Mesendoderm (in vitro differentiated cells): Measurements from ENCODE around the gene PPP1R9A.
A peak's percentile ranks its signal among the peaks of the same experiment; 100 is the strongest.

Experiments
- DNase-seq: peaks from one replicate; pipeline ENCODE4 v3.0.0; 2013
- H2AK5ac ChIP-seq: 2 replicates; pipeline ENCODE4 v1.6.1; 2013; ENCODE audit warnings: low read length, inconsistent platforms
- H2BK120ac ChIP-seq: 2 replicates; pipeline ENCODE4 v1.6.1; 2013; ENCODE audit warnings: low read depth, mild to moderate bottlenecking, low read length, moderate library complexity, mixed read lengths
- H2BK15ac ChIP-seq: replicated peaks from 2 replicates; pipeline ENCODE4 v1.6.1; 2013; ENCODE audit warnings: low read depth, mild to moderate bottlenecking, moderate library complexity
- H2BK5ac ChIP-seq: 2 replicates; pipeline ENCODE4 v1.6.1; 2013; ENCODE audit warnings: low read length, inconsistent platforms
- H3K18ac ChIP-seq: 2 replicates; pipeline ENCODE4 v1.6.1; 2013; ENCODE audit warnings: mild to moderate bottlenecking, low read length, mixed read lengths
- H3K23ac ChIP-seq: one replicate; pipeline ENCODE4 v1.6.1; 2013; ENCODE audit warnings: low read length
- H3K27ac ChIP-seq: 2 replicates; pipeline ENCODE4 v1.5.1; 2013; ENCODE audit warnings: low read depth, mild to moderate bottlenecking, inconsistent platforms, low read length, moderate library complexity
- H3K27me3 ChIP-seq: 2 replicates; pipeline ENCODE4 v1.6.1; 2013; ENCODE audit warnings: low read length, control low read depth, mild to moderate bottlenecking, inconsistent platforms; ENCODE audit not compliant: insufficient read depth, poor library complexity
- H3K36me3 ChIP-seq: 2 replicates; pipeline ENCODE4 v1.6.1; 2013; ENCODE audit warnings: low read length, inconsistent platforms; ENCODE audit not compliant: control insufficient read depth, insufficient read depth
- H3K4ac ChIP-seq: one replicate; pipeline ENCODE4 v1.6.1; 2013; ENCODE audit warnings: low read depth, mild to moderate bottlenecking, low read length, moderate library complexity
- H3K4me1 ChIP-seq: 2 replicates; pipeline ENCODE4 v1.6.1; 2013; ENCODE audit warnings: low read depth, low read length, inconsistent platforms; ENCODE audit not compliant: control insufficient read depth
- H3K4me2 ChIP-seq: 2 replicates; pipeline ENCODE4 v1.6.1; 2013; ENCODE audit warnings: low read length
- H3K4me3 ChIP-seq: 2 replicates; pipeline ENCODE4 v1.5.1; 2013; ENCODE audit warnings: mild to moderate bottlenecking, low read length
- H3K56ac ChIP-seq: one replicate; pipeline ENCODE4 v1.6.1; 2013; ENCODE audit warnings: low read length
- H3K79me1 ChIP-seq: 2 replicates; pipeline ENCODE4 v1.6.1; 2013; ENCODE audit warnings: low read length, inconsistent platforms
- H3K79me2 ChIP-seq: 2 replicates; pipeline ENCODE4 v1.6.1; 2013; ENCODE audit warnings: mild to moderate bottlenecking, low read length; ENCODE audit not compliant: control insufficient read depth, insufficient read depth
- H3K9ac ChIP-seq: 2 replicates; pipeline ENCODE4 v1.6.1; 2013; ENCODE audit warnings: low read length, inconsistent platforms
- H4K5ac ChIP-seq: one replicate; pipeline ENCODE4 v1.6.1; 2013; ENCODE audit warnings: low read length
- H4K8ac ChIP-seq: one replicate; pipeline ENCODE4 v1.6.1; 2013; ENCODE audit warnings: low read depth, mild to moderate bottlenecking, control low read depth, low read length, moderate library complexity
- WGBS: extraction: QIAGEN DNeasy Blood & Tissue Kit; methylation state at CpG from one replicate; pipeline ENCODE4 v1.1.7; 2013; ENCODE audit warnings: low lambda C conversion rate, missing lambda C conversion rate; ENCODE audit not compliant: insufficient coverage; ENCODE audit errors: extremely low coverage; 5-methylcytosine and 5-hydroxymethylcytosine counted together

The PPP1R9A gene

GRCh38 chr7:94933256-94933990 lies 26.0 kb downstream of the PPP1R9A start:
- WGBS, result no CpG with 5 or more reads among the region's 3 CpGs
- no peak overlapping the region for H3K23ac ChIP-seq
- H2BK120ac ChIP-seq, result no peak overlapping the region

DNA sequence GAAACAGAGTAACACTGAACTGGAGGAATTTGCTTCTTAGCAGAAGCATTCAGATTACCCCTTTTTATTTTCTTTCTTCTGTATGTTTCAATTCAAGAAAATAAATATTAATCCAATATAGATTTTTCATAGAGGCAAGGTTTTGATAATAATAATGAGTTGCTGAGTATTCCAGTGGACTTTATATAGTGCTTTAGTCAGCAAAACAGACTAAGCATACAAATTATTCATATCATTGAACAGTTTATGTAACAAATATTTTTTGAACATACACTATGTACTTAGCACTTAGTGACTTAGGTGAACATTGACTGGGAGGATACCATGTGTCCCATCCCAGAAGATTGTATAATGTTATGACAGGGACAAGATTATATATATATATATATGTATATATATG lies 32.0 kb downstream of the PPP1R9A start:
- no peaks in the 10 kb centered on the region for H3K79me1 ChIP-seq
- no peak overlapping the region for H3K23ac ChIP-seq
- H3K4me1 ChIP-seq, result no peaks in the 10 kb centered on the region
- no peak overlapping the region for H3K4me2 ChIP-seq
- no peak overlapping the region for H4K8ac ChIP-seq
- H3K56ac ChIP-seq, result no peak overlapping the region
- no peaks in the 10 kb centered on the region for H3K27me3 ChIP-seq
- no peak overlapping the region for H3K4me3 ChIP-seq
- H3K36me3 ChIP-seq, result no peaks in the 10 kb centered on the region
- no peak overlapping the region for H3K4ac ChIP-seq
- H2BK120ac ChIP-seq, result no peak overlapping the region
- H3K79me2 ChIP-seq, result no peaks in the 10 kb centered on the region
- no peak overlapping the region for H2AK5ac ChIP-seq
- no peak overlapping the region for H3K9ac ChIP-seq
- no peak overlapping the region for H2BK5ac ChIP-seq
- H4K5ac ChIP-seq, result no peak overlapping the region
- H3K18ac ChIP-seq, result no peak overlapping the region
- DNase-seq, result no peak
- no peak overlapping the region for H2BK15ac ChIP-seq
- H3K27ac ChIP-seq, result no peak overlapping the region

More at GRCh38 chr7:94933256-94933990, 26.0 kb downstream of the PPP1R9A start:
- Histone ChIP-seq H3K4me1 (peaks cover 2% of the 10 kb centered on the region), H3K4ac (no peak overlapping the region), H3K18ac (no peak overlapping the region), H2BK5ac (no peak overlapping the region), H3K4me3 (no peak overlapping the region), H4K8ac (no peak overlapping the region), H3K4me2 (no peak overlapping the region), H3K56ac (no peak overlapping the region), H3K27me3 (no peaks in the 10 kb centered on the region), H3K9ac (no peak overlapping the region), H3K36me3 (no peaks in the 10 kb centered on the region), H3K27ac (no peak overlapping the region), H2BK15ac (no peak overlapping the region), H3K79me1 (no peaks in the 10 kb centered on the region), H3K79me2 (no peaks in the 10 kb centered on the region), H4K5ac (no peak overlapping the region), H2AK5ac (no peak overlapping the region)
- DNase-seq, result peak; percentile 64

- no peak overlapping the region for H3K4me3 ChIP-seq
- no peaks in the 10 kb centered on the region for H3K79me2 ChIP-seq
- no peak overlapping the region for H3K18ac ChIP-seq
- no peaks in the 10 kb centered on the region for H3K36me3 ChIP-seq
- H3K23ac ChIP-seq, result no peak overlapping the region
- H2BK5ac ChIP-seq, result no peak overlapping the region
- no peak overlapping the region for H2AK5ac ChIP-seq
- H3K4me2 ChIP-seq, result no peak overlapping the region
- H4K5ac ChIP-seq, result no peak overlapping the region
- H2BK120ac ChIP-seq, result no peak overlapping the region
- no peak overlapping the region for H3K27ac ChIP-seq
- no peaks in the 10 kb centered on the region for H3K27me3 ChIP-seq
- no peaks in the 10 kb centered on the region for H3K79me1 ChIP-seq
- H4K8ac ChIP-seq, result no peak overlapping the region
- H3K4me1 ChIP-seq, result no peaks in the 10 kb centered on the region
- no peak overlapping the region for H2BK15ac ChIP-seq
- H3K4ac ChIP-seq, result no peak overlapping the region
- H3K9ac ChIP-seq, result no peak overlapping the region
- DNase-seq, result no peak
- H3K56ac ChIP-seq, result no peak overlapping the region
Observed at GRCh38 chr7:94940241-94940640, 32.8 kb downstream of the PPP1R9A start.

DNA sequence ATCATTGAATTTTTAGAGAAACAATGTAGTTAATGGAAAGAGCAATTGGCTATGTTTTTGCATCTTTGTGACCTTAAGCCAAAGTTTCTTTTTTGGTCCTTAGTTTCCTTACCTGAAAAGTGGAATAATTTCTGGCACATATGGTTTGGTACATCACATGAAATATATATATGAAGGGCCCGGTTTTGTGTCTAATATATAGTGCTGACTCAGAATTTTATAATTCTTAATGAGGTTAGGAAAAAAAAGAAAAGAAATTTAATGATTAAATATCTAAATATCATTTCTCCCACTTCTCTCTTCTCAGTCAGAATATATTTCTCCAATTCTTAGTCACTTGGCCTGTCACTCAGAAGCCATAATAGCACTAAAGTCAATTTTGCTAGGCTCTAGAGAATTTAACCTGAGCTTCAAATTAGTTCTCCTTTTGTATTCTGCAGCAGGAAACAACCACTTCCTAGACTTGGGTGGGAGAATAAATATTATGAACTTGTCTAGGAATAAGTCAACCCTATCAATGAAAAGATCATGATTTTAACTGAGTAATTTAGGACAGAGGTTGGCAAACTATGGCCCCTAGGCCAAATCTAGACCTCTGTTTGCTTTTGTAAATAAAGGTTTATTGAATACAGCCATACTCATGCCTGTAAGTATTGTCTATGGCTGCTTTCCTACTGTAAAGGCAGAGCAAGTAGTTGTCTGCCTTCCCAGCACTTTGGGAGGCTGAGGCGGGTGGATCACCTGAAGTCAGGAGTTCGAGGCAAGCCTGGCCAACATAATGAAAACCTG lies 34.6 kb downstream of the PPP1R9A start:
- no peak overlapping the region for H2BK120ac ChIP-seq
- H3K18ac ChIP-seq, result no peak overlapping the region
- no peak overlapping the region for H4K8ac ChIP-seq
- no peak overlapping the region for H3K56ac ChIP-seq
- H2BK15ac ChIP-seq, result no peak overlapping the region
- H3K27me3 ChIP-seq, result no peaks in the 10 kb centered on the region
- H3K79me1 ChIP-seq, result no peaks in the 10 kb centered on the region
- DNase-seq, result no peak
- H3K27ac ChIP-seq, result no peak overlapping the region
- H3K36me3 ChIP-seq, result no peaks in the 10 kb centered on the region
- H2AK5ac ChIP-seq, result no peak overlapping the region
- no peak overlapping the region for H4K5ac ChIP-seq
- H3K23ac ChIP-seq, result no peak overlapping the region
- no peak overlapping the region for H2BK5ac ChIP-seq
- WGBS, result no CpG with 5 or more reads among the region's 3 CpGs
- no peak overlapping the region for H3K9ac ChIP-seq
- H3K4me1 ChIP-seq, result no peaks in the 10 kb centered on the region
- H3K79me2 ChIP-seq, result no peaks in the 10 kb centered on the region
- H3K4me2 ChIP-seq, result no peak overlapping the region
- no peak overlapping the region for H3K4ac ChIP-seq
- no peak overlapping the region for H3K4me3 ChIP-seq

GRCh38 chr7:94943134-94943533 lies 35.7 kb downstream of the PPP1R9A start:
- no peak overlapping the region for H3K27ac ChIP-seq
- no peak overlapping the region for H3K4me3 ChIP-seq
- no peak overlapping the region for H2AK5ac ChIP-seq
- no peak overlapping the region for H2BK5ac ChIP-seq
- no peak overlapping the region for H4K8ac ChIP-seq
- H3K9ac ChIP-seq, result no peak overlapping the region
- H3K27me3 ChIP-seq, result no peaks in the 10 kb centered on the region
- H4K5ac ChIP-seq, result no peak overlapping the region
- H3K79me1 ChIP-seq, result no peaks in the 10 kb centered on the region
- no peaks in the 10 kb centered on the region for H3K79me2 ChIP-seq
- H3K23ac ChIP-seq, result no peak overlapping the region
- no peak overlapping the region for H3K4me2 ChIP-seq
- H3K18ac ChIP-seq, result no peak overlapping the region
- H3K4me1 ChIP-seq, result no peaks in the 10 kb centered on the region
- H3K56ac ChIP-seq, result no peak overlapping the region
- H3K36me3 ChIP-seq, result no peaks in the 10 kb centered on the region
- DNase-seq, result no peak
- H3K4ac ChIP-seq, result no peak overlapping the region
- H2BK15ac ChIP-seq, result no peak overlapping the region
- no peak overlapping the region for H2BK120ac ChIP-seq

- H2BK120ac ChIP-seq, result no peak overlapping the region
- H3K36me3 ChIP-seq, result no peaks in the 10 kb centered on the region
- no peak overlapping the region for H3K56ac ChIP-seq
- no peaks in the 10 kb centered on the region for H3K27me3 ChIP-seq
- no peak overlapping the region for H3K18ac ChIP-seq
- no peak overlapping the region for H3K23ac ChIP-seq
- H2AK5ac ChIP-seq, result no peak overlapping the region
- no peak overlapping the region for H2BK5ac ChIP-seq
- DNase-seq, result peak; percentile 27
- no peak overlapping the region for H3K4me3 ChIP-seq
- no peak overlapping the region for H4K8ac ChIP-seq
- H3K79me2 ChIP-seq, result no peaks in the 10 kb centered on the region
- H3K27ac ChIP-seq, result no peak overlapping the region
- no peak overlapping the region for H4K5ac ChIP-seq
- no peak overlapping the region for H3K4ac ChIP-seq
- H3K4me1 ChIP-seq, result peaks cover 3% of the 10 kb centered on the region
- H3K4me2 ChIP-seq, result no peak overlapping the region
- H2BK15ac ChIP-seq, result no peak overlapping the region
- no CpG with 5 or more reads among the region's 1 CpG for WGBS
- H3K79me1 ChIP-seq, result no peaks in the 10 kb centered on the region
- no peak overlapping the region for H3K9ac ChIP-seq
Observed at GRCh38 chr7:94949532-94949931, 42.1 kb downstream of the PPP1R9A start.
